Omental fat pad (tissue), 4 donors: Measurements from ENCODE around the gene KLF15. TPM values are rescaled to one million over a fixed set of nuclear protein-coding genes. Genes with fewer than 3 reads are reported as not detected.
A peak's percentile ranks its signal among the peaks of the same experiment; 100 is the strongest.

ENCODE experiments used
- ATAC-seq: fragments of 150-250 bp; one replicate; pipeline ENCODE4 v1.9.1; 2016; ENCODE audit warnings: mild to moderate bottlenecking, moderate library complexity; ENCODE audit not compliant: low FRiP score
- DNase-seq: peaks from one replicate; pipeline ENCODE4 v3.0.0-alpha.2; 2019; ENCODE audit warnings: low spot score
- CTCF ChIP-seq, 3 donors: fragments of 450-650 bp; IDR thresholded peaks; one replicate each; pipeline ENCODE4 v1.5.1; 2016 to 2017; ENCODE audit warnings: antibody characterized with exemption in 3 of 3, mild to moderate bottlenecking in 3 of 3, moderate library complexity in 2 of 3
- total RNA-seq, 4 donors: library from RNA; depleted of rRNA; stranded (reverse); fragments of >200 nt; gene quantifications; one replicate each; pipeline ENCODE4 v1.1.0, GENCODE V29; 2016

Gene KLF15
- 10 to 100 TPM; 22.3 to 73.1 (median 59.9) TPM for total RNA-seq

GRCh38 chr3:126357295-126358037 is at the start of gene KLF15:
KLF15 (minus strand) TSS chr3:126357408; CDS start chr3:126352922, 4,486 bp downstream.
- ATAC-seq = peak; percentile 86
- TF ChIP-seq CTCF (IDR thresholded peaks at IDR 0.05) = no peak
- peak; percentile 50 for DNase-seq

DNA sequence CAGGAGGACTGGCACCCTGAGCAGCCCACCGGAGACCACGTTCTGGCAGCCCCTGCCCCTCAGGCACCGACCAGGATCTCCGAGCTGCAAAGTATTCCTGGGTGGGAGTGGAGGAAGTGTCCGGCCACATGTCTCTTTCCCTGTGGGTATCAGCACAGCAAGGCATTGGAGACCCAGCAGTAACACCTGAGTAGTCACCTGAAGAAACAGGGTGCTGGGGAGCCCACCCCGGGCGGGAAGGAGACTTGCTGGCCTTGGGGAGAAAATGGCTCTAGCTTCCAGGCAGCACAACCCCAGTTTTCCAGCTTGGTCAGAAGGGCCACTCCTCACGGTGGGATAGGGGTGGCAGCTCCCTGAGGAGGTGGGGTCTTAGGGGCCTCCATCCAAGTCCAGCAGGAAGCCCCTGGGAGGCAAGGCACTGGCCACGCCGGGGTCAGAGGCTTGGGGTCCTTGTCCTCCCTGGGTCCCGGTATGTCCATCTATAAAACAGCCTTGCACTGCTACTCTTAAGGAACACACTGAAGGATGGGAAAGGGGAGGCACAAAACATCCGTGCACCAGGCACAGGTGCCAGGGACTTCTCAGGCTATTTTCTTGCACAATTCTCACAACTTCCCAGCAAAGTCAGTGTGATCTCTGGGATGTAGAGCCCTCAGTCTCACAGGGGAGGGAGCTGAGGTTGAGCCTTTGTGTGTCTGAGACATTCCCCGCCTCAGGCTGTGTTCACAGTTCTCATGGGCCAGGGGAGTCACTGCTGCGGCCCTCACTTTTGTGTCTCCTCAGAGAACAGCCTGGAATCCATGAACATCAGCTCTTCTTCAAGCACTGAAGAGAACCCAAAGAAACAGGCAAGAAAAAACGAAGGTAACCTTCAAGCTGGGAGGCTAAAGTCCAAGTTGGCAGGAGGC is 49.4 kb upstream of the KLF15 start:
- no peak for ATAC-seq
- TF ChIP-seq CTCF (IDR thresholded peaks at IDR 0.05) = no peak
- no peak for DNase-seq

- DNase-seq = no peak
- TF ChIP-seq CTCF (IDR thresholded peaks at IDR 0.05) = no peak
- no peak for ATAC-seq
Observed at GRCh38 chr3:126402666-126403302, 45.6 kb upstream of the KLF15 start.

GRCh38 chr3:126402178-126402577 is 45.0 kb upstream of the KLF15 start:
- no peak for ATAC-seq
- DNase-seq = no peak
- TF ChIP-seq CTCF (IDR thresholded peaks at IDR 0.05) = no peak

- TF ChIP-seq CTCF (IDR thresholded peaks at IDR 0.05) = no peak
- no peak for ATAC-seq
Observed at GRCh38 chr3:126401611-126402160, 44.5 kb upstream of the KLF15 start.

GRCh38 chr3:126399756-126400155 is 42.5 kb upstream of the KLF15 start:
- TF ChIP-seq CTCF (IDR thresholded peaks at IDR 0.05) = no peak
- ATAC-seq = no peak
- DNase-seq = no peak

More at GRCh38 chr3:126401611-126402160, 44.5 kb upstream of the KLF15 start:
- DNase-seq = no peak
